H4 (cell line): Measurements from ENCODE around the gene GRID2. TPM values are rescaled to one million over a fixed set of nuclear protein-coding genes. Genes with fewer than 3 reads are reported as not detected.

ENCODE experiments used
- DNase-seq: peaks from one replicate; pipeline ENCODE4 v3.0.0-alpha.2; 2015; ENCODE audit warnings: low spot score
- total RNA-seq: library from RNA; depleted of rRNA; stranded (reverse); fragments of >200 nt; shearing (Covaris generic); gene quantifications from 2 replicates; pipeline ENCODE4 v1.2.3, GENCODE V29; 2014

The GRID2 gene
- total RNA-seq, 1 experiment from 2014 or later = 0.72 TPM

- DNase-seq = no peak
Observed at GRCh38 chr4:93502991-93503390, 1199.2 kb downstream of the GRID2 start.

- no peak for DNase-seq
Observed at GRCh38 chr4:93513851-93514250, 1210.1 kb downstream of the GRID2 start.

- no peak for DNase-seq
Observed at GRCh38 chr4:93515208-93515607, 1211.4 kb downstream of the GRID2 start.

- DNase-seq = no peak
Observed at GRCh38 chr4:93529692-93530372, 1226.1 kb downstream of the GRID2 start.

- no peak for DNase-seq
Observed at GRCh38 chr4:93532234-93532633, 1228.5 kb downstream of the GRID2 start.

GRCh38 chr4:93540562-93540961 lies 1236.8 kb downstream of the GRID2 start:
- DNase-seq = no peak

- no peak for DNase-seq
Observed at GRCh38 chr4:93561842-93562241, 1258.1 kb downstream of the GRID2 start.

GRCh38 chr4:93568758-93569157 lies 1265.0 kb downstream of the GRID2 start:
- no peak for DNase-seq

GRCh38 chr4:93573285-93573684 lies 1269.5 kb downstream of the GRID2 start:
- no peak for DNase-seq

- no peak for DNase-seq
Observed at GRCh38 chr4:93578942-93579341, 1275.2 kb downstream of the GRID2 start.

- no peak for DNase-seq
Observed at GRCh38 chr4:93605163-93605562, 1301.4 kb downstream of the GRID2 start.

- DNase-seq = no peak
Observed at GRCh38 chr4:93617606-93618005, 1313.8 kb downstream of the GRID2 start.

- DNase-seq = no peak
Observed at GRCh38 chr4:93633721-93634120, 1330.0 kb downstream of the GRID2 start.

- no peak for DNase-seq
Observed at GRCh38 chr4:93635943-93636342, 1332.2 kb downstream of the GRID2 start.

GRCh38 chr4:93645120-93645519 lies 1341.4 kb downstream of the GRID2 start:
- DNase-seq = no peak

- DNase-seq = peak; percentile 10
Observed at GRCh38 chr4:93646233-93646930, 1342.6 kb downstream of the GRID2 start.

- DNase-seq = no peak
Observed at GRCh38 chr4:93648258-93648657, 1344.5 kb downstream of the GRID2 start.

- no peak for DNase-seq
Observed at GRCh38 chr4:93649828-93650227, 1346.1 kb downstream of the GRID2 start.

GRCh38 chr4:93654211-93654610 lies 1350.4 kb downstream of the GRID2 start:
- DNase-seq = no peak

GRCh38 chr4:93657527-93657926 lies 1353.8 kb downstream of the GRID2 start:
- DNase-seq = no peak

GRCh38 chr4:93658443-93658842 lies 1354.7 kb downstream of the GRID2 start:
- no peak for DNase-seq

GRCh38 chr4:93659629-93660028 lies 1355.9 kb downstream of the GRID2 start:
- no peak for DNase-seq

GRCh38 chr4:93660036-93660435 lies 1356.3 kb downstream of the GRID2 start:
- DNase-seq = no peak

GRCh38 chr4:93670434-93670833 lies 1366.7 kb downstream of the GRID2 start:
- no peak for DNase-seq
